PC-9 (cell line): Measurements from ENCODE around the gene COL4A2. TPM values are rescaled to one million over a fixed set of nuclear protein-coding genes. Genes with fewer than 3 reads are reported as not detected.

Experiments
- BruUV-seq: library from RNA; stranded (reverse); fragments of 400-500 nt; replicated peaks from 2 replicates; lab custom pipeline; 2021; lab: Mats Ljungman, UMichigan
- CTCF ChIA-PET: fragments of 300-600 bp; sonication (Branson Sonifier 250); formaldehyde crosslinking; loops from one replicate; lab custom pipeline; 2022; ENCODE audit warnings: antibody characterized with exemption; lab: Charles Lee
- POLR2A ChIA-PET: fragments of 300-600 bp; sonication (Branson Sonifier 250); formaldehyde crosslinking; loops from one replicate; lab custom pipeline; 2022; ENCODE audit warnings: antibody characterized with exemption; ENCODE audit not compliant: unreplicated experiment; lab: Charles Lee
- DNase-seq, 2 experiments: peaks; one replicate each; pipeline versions ENCODE4 v3.0.0 to v3.0.0-alpha.2; 2015 to 2022; ENCODE audit warnings: mixed read lengths in 1 of 2
- H2AFZ ChIP-seq: fragments of 200-600 bp; sonication (generic); 2 replicates; pipeline ENCODE4 v1.8.1; 2017; ENCODE audit warnings: antibody characterized with exemption
- H3F3A ChIP-seq: fragments of 200-600 bp; sonication (generic); 2 replicates; pipeline ENCODE4 v1.8.1; 2017; ENCODE audit warnings: antibody characterized with exemption, mild to moderate bottlenecking, low read depth; ENCODE audit not compliant: insufficient read depth
- H3K27ac ChIP-seq: fragments of 200-600 bp; sonication (generic); 2 replicates; pipeline ENCODE4 v1.6.1; 2016; ENCODE audit warnings: mixed run types
- H3K27me3 ChIP-seq: fragments of 200-600 bp; sonication (generic); 2 replicates; pipeline ENCODE4 v1.6.1; 2016; ENCODE audit warnings: low read depth, mixed run types; ENCODE audit not compliant: insufficient read depth
- H3K36me3 ChIP-seq: fragments of 200-600 bp; sonication (generic); 2 replicates; pipeline ENCODE4 v1.6.1; 2016; ENCODE audit warnings: low read depth, mixed run types
- H3K4me1 ChIP-seq: fragments of 200-600 bp; sonication (generic); replicated peaks from 2 replicates; pipeline ENCODE4 v1.6.1; 2016; ENCODE audit warnings: mixed run types; ENCODE audit not compliant: insufficient read depth
- H3K4me2 ChIP-seq: fragments of 200-600 bp; sonication (generic); 2 replicates; pipeline ENCODE4 v1.6.1; 2017; ENCODE audit warnings: mixed run types
- H3K4me3 ChIP-seq: fragments of 200-600 bp; sonication (generic); 2 replicates; pipeline ENCODE4 v1.6.1; 2016; ENCODE audit warnings: mixed run types
- H3K79me2 ChIP-seq: fragments of 200-600 bp; sonication (generic); 2 replicates; pipeline ENCODE4 v1.6.1; 2017; ENCODE audit warnings: low read depth, mixed run types
- H3K9me2 ChIP-seq: fragments of 200-600 bp; sonication (generic); 2 replicates; pipeline ENCODE4 v1.8.1; 2017; ENCODE audit warnings: mild to moderate bottlenecking; ENCODE audit not compliant: insufficient read depth
- H3K9me3 ChIP-seq: fragments of 200-600 bp; sonication (generic); 2 replicates; pipeline ENCODE4 v1.8.1; 2016; ENCODE audit warnings: low read depth; ENCODE audit not compliant: insufficient read depth
- H4K20me1 ChIP-seq: fragments of 200-600 bp; sonication (generic); 2 replicates; pipeline ENCODE4 v1.8.1; 2017; ENCODE audit not compliant: insufficient read depth
- EZH2 ChIP-seq: fragments of 200-600 bp; sonication (generic); IDR thresholded peaks from 2 replicates; pipeline ENCODE4 v1.8.0; 2017; ENCODE audit warnings: antibody characterized with exemption, low read depth
- intact Hi-C: fragments of 100-400 bp; cut with micrococcal nuclease; formaldehyde crosslinking; loops from one replicate; pipeline ENCODE4 v1.10.0; 2022; ENCODE audit not compliant: unreplicated experiment
- total RNA-seq: library from RNA; stranded (reverse); gene quantifications from 2 replicates; pipeline ENCODE4 v1.2.3, GENCODE V29; 2021
- TF ChIP-seq, protein P1 (sequence below): fragments of 200-600 bp; sonication (generic); conservative IDR thresholded peaks from 2 replicates; pipeline ENCODE4 v1.6.1; 2017; ENCODE audit warnings: mixed run types, antibody characterized with exemption, mild to moderate bottlenecking, moderate library complexity

COL4A2 gene
- total RNA-seq, 1 experiment from 2014 or later: 1.2 TPM

DNA sequence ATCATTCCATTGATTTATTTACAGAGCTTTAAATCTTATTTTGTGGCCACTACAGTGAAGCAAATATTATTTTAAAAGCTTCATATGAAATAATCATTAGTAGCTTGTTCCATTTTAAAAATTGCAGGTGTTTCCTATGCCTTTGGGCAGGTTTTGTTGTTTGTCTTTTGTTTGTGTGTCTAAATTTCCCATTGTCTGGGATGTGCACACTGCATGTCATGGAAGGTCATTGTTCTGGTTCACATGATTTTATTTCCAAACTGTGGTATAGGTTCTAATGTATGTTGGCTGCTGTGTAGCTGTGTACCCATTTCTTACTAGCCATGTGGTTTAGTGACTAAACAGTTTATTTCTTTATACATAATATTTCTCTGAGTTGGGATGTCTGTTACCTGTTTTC is 65.6 kb downstream of the COL4A2 start:
- Histone ChIP-seq H3F3A (no peaks in the 10 kb centered on the region), H3K79me2 (no peaks in the 10 kb centered on the region), H4K20me1 (no peaks in the 10 kb centered on the region), H3K27me3 (no peaks in the 10 kb centered on the region), H3K36me3 (no peaks in the 10 kb centered on the region), H2AFZ (no peak overlapping the region), H3K9me2 (0 out of 2 replicates have a peak, but pooled peaks cover 3% of the 10 kb centered on the region), H3K4me2 (no peak overlapping the region), H3K4me3 (no peak overlapping the region), H3K9me3 (no peaks in the 10 kb centered on the region), H3K4me1 (0 out of 2 replicates have a peak, but pooled peaks cover 6% of the 10 kb centered on the region), H3K27ac (no peak overlapping the region)
- no peak for DNase-seq
- ChIA-PET CTCF (no interaction called here), POLR2A (interaction anchor here (0.8 kb wide), 1 partner anchor 47 kb away, joined by 6 read pairs; no protein-coding TSS in a partner anchor)
- TF ChIP-seq EZH2: no peak
- TF ChIP-seq, protein P1, sequence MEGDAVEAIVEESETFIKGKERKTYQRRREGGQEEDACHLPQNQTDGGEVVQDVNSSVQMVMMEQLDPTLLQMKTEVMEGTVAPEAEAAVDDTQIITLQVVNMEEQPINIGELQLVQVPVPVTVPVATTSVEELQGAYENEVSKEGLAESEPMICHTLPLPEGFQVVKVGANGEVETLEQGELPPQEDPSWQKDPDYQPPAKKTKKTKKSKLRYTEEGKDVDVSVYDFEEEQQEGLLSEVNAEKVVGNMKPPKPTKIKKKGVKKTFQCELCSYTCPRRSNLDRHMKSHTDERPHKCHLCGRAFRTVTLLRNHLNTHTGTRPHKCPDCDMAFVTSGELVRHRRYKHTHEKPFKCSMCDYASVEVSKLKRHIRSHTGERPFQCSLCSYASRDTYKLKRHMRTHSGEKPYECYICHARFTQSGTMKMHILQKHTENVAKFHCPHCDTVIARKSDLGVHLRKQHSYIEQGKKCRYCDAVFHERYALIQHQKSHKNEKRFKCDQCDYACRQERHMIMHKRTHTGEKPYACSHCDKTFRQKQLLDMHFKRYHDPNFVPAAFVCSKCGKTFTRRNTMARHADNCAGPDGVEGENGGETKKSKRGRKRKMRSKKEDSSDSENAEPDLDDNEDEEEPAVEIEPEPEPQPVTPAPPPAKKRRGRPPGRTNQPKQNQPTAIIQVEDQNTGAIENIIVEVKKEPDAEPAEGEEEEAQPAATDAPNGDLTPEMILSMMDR: no peak
- BruUV-seq: no TSS peak
- intact Hi-C loops: no loop called here

DNA sequence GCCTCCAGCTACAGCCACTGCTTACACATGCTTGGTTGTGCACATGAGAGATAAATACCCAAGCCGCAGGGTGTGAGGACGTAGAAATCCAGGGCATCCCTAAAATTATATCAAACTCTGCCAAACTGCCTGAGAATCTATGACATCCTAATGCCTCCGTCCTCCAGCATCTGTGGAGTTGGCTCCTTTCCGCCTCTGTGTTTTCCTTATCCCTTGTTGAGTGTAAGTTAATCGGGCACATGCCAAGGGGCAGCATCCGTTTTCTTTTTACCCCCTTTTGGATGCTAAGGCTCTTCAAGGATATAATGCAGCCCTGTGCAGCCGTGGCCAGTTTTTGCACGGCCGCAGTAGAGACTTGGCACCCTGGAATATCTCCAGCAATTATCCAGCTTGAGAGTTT is 66.5 kb downstream of the COL4A2 start:
- H3K4me2 ChIP-seq: no peak overlapping the region
- H2AFZ ChIP-seq: no peak overlapping the region
- H4K20me1 ChIP-seq: no peaks in the 10 kb centered on the region
- BruUV-seq: no TSS peak
- H3K36me3 ChIP-seq: no peaks in the 10 kb centered on the region
- POLR2A ChIA-PET: no interaction called here
- CTCF ChIA-PET: no interaction called here
- no peaks in the 10 kb centered on the region for H3K4me1 ChIP-seq
- no peak for DNase-seq
- no peaks in the 10 kb centered on the region for H3K79me2 ChIP-seq
- no peak overlapping the region for H3K27ac ChIP-seq
- H3K27me3 ChIP-seq: no peaks in the 10 kb centered on the region
- H3K9me3 ChIP-seq: no peaks in the 10 kb centered on the region
- 0 out of 2 replicates have a peak, but pooled peaks cover 2% of the 10 kb centered on the region for H3K9me2 ChIP-seq
- H3F3A ChIP-seq: no peaks in the 10 kb centered on the region
- TF ChIP-seq, protein P1: no peak
- no peak for TF ChIP-seq EZH2
- intact Hi-C loops: no loop called here
- H3K4me3 ChIP-seq: no peak overlapping the region

DNA sequence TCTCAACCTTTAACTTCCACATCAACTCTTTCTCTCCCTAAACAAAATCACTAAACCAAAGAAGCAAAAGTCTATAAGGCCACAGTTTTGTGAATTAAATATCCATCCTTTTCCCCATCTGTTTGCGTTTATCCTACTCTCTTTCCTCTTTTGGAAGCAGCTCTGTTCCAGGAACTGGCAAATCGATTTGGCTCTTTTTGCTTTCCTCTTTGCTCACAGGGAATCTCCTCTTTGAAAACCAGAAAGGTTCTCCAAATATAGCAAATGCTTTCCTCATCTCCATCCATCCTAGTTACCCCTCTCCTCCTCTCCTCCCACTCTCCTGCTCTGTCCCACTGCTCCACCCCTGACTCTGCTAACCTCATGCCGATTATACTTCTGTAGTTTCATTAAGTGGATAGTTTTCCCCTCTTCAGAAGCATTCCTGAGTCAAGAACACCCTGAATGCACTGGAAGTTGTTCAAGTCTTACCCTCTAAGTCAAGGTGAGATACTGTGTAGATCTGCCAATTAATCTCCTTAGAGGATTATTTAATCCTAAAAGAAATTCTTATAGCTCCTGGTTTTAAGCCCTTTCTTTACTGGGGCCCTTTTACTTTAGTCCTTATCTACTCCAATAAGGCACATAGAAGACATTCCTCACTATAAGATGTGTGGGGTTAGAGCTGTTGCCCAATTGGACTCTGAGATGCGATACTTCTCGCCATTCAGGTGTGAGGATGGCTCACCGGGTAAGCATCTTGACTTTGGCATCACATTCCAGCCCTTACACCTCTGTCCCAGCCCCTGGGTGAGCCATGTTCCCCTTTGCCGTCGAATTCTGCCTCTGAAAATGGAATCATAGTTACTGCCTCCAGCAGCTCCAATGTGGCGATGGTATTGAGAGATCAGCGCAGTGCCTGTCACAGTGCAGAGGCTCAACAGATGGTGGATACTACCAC is 67.6 kb downstream of the COL4A2 start:
- TF ChIP-seq, protein P1: no peak
- no peak for TF ChIP-seq EZH2
- no peak overlapping the region for H3K4me3 ChIP-seq
- intact Hi-C loops: no loop called here
- no peaks in the 10 kb centered on the region for H3K9me2 ChIP-seq
- BruUV-seq: no TSS peak
- no peaks in the 10 kb centered on the region for H3K27me3 ChIP-seq
- DNase-seq: no peak
- H3K4me1 ChIP-seq: peaks cover 4% of the 10 kb centered on the region
- H3K27ac ChIP-seq: no peak overlapping the region
- ChIA-PET CTCF (no interaction called here), POLR2A (interaction anchor here (0.5 kb wide), 1 partner anchor 235 kb away, joined by 12 read pairs; no protein-coding TSS in a partner anchor)
- H4K20me1 ChIP-seq: no peaks in the 10 kb centered on the region
- no peak overlapping the region for H2AFZ ChIP-seq
- H3K9me3 ChIP-seq: no peaks in the 10 kb centered on the region
- peaks cover 2% of the 10 kb centered on the region; the same call in 1 of the 2 replicates for H3F3A ChIP-seq
- H3K4me2 ChIP-seq: no peak overlapping the region
- no peaks in the 10 kb centered on the region for H3K36me3 ChIP-seq
- no peaks in the 10 kb centered on the region for H3K79me2 ChIP-seq
